ENCODE data around the gene KCTD16. TPM values are rescaled to one million over a fixed set of nuclear protein-coding genes. Genes with fewer than 3 reads are reported as not detected.

The KCTD16 gene
- under 1 TPM; 0.24 to 0.65 (median 0.39) TPM for polyA plus RNA-seq (ENCODE audit: insufficient read depth in 1 of 5, insufficient read length in 5 of 5, low replicate concordance in 1 of 5)
- long read RNA-seq, donor 1, result 0 reads
- long read RNA-seq, donor 2, result 0 reads
- long read RNA-seq, donor 3, result 0 reads
- long read RNA-seq, donor 4, result 0 reads
- long read RNA-seq, donor 5, result 0 reads
- long read RNA-seq, donor 6, result 0 reads
- long read RNA-seq, donor 7, result 0 reads
- long read RNA-seq, donor 8, result 0 reads

GRCh38 chr5:144170276-144171024, at the start of gene KCTD16, which contains the start of gene YIPF5:
Gene KCTD16 (plus strand): TSS chr5:144170873.
Gene YIPF5 (minus strand): TSS chr5:144170659. CDS start chr5:144169955, 704 bp downstream.
- DNase-seq, result peak; percentile 91 to 96

DNA sequence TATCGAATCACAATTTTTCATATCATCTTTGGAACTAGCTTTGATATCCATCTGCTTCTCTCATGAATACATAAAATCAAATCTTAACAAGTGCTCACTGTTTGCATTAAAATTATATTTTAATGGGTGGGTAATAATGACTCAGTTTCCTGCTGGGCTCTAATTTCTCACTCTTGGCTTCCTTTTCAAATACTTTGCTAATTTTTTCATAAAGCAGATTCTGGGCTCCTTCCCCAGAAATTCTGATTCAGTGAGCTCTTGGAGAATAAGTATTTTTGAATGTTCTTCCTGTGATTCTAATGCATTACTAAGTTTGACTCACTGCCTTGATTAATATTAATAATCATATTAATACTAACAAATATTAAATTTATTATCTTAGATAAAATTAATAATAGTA, 49.1 kb upstream of the KCTD16 start:
- DNase-seq, result no peak

- no peak for DNase-seq
These were observed 48.6 kb upstream of the KCTD16 start for GRCh38 chr5:144122081-144122480.

DNA sequence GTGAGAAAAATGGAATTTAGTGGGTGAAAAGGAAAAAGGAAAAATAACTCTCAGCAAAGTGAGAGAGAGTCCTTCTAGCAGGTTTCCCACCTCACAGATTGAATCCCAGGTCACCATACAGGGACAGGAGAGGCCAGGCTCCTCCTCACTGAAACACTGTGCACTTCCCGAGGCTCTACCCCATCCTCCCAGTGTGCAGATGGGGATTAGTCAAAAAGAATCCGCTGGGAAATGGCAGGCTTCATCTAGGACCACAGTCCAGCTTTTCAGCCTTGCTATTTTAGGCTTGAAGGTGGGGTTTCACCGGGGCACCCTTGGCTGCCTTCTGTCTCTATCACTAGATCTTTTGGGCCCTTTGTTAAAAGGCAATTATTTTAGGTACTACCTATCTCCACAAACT, 48.0 kb upstream of the KCTD16 start:
- no peak for DNase-seq

GRCh38 chr5:144125163-144125726, 45.4 kb upstream of the KCTD16 start:
- DNase-seq, result no peak

GRCh38 chr5:144126707-144127106, 44.0 kb upstream of the KCTD16 start:
- DNase-seq, result no peak

DNA sequence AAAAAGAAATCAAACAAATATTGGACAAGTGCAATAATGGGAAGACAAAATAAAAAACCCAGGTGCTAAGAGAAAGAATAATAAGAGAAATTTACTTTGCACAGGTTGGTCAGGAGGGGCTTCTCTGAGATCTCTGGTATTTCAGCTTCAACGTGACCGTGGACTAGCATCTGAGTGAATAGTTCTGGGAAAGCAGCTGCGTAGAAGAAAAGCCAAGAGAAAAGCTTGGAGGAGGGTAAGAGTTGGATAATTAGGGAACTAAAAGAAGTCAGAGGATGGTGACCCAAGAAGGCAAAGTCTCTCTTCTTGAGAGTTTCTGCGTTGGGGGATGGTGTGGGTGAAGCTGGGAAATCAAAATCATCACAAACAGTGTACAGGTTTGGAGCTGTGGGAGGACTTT, 41.8 kb upstream of the KCTD16 start:
- DNase-seq, result no peak

- no peak for DNase-seq
These were observed 40.4 kb upstream of the KCTD16 start for GRCh38 chr5:144130306-144130705.

GRCh38 chr5:144131261-144131660, 39.4 kb upstream of the KCTD16 start:
- no peak for DNase-seq

DNA sequence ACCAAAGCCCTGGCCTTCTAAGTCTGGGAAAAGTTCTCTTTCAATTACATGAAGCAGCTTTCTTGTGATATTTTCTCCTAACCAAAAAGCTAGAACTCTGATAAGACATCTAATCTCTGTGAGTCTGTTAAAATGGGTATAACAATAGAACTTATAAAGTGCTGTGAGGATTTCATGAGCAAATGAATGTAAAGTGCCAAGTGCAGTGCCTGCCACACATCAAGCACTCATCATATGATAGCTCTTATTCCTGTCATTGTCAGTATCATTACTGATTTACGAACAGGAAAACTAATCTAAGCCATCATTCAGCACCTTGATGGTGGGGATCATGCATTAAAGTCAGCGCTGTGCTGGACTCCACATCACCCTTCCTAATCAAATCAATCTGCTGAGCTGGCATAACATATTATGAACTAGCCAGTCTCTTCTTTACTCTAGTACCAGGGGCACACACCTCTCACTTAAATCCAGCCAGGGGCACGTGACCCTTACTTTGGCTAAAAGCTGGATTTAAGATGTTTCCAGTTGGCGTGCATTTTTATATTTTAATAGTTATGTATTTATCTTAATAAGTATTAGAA, 37.5 kb upstream of the KCTD16 start:
- DNase-seq, result no peak

GRCh38 chr5:144134194-144134826, 36.4 kb upstream of the KCTD16 start:
- no peak for DNase-seq

- no peak for DNase-seq
These were observed 35.4 kb upstream of the KCTD16 start for GRCh38 chr5:144135113-144135762.

DNA sequence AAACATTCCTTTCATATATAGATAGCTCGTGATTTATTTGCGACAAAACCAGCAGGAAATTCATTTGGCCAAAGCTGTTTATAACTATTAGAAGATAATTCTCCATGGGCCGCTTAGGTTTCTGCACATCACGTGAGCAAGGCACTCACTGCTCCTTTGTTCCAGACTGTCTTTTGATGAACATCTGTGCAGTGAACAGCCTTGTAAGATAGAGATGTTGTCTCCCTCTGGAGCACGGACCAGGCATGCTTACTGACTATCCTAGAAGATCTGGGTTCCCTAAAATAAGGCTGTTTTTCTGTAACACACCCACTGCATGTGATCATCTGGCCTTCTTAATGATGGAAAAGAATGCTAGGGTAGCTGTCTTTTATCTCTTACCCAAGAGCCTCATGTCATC, 31.1 kb upstream of the KCTD16 start:
- no peak for DNase-seq

- DNase-seq, result no peak
These were observed 29.1 kb upstream of the KCTD16 start for GRCh38 chr5:144141585-144141984.

GRCh38 chr5:144142139-144142823, 28.4 kb upstream of the KCTD16 start:
- DNase-seq, result peak; percentile 14 to 36

DNA sequence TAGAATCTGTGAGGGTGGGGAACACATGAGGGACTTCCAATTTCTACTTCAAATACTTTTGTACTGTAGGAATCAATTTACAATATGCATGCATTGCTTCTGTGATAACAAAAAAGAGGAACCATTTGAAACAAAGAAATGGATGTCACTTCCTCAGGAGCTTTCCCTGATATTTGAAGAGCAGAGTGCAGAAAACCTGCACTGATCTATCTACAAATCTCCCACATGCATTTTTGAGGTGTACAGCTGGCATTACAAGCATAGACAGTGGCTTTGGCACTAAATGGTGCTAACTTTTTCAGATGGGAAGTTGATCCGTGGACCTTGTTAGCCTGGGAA, 27.9 kb upstream of the KCTD16 start:
- no peak for DNase-seq

DNA sequence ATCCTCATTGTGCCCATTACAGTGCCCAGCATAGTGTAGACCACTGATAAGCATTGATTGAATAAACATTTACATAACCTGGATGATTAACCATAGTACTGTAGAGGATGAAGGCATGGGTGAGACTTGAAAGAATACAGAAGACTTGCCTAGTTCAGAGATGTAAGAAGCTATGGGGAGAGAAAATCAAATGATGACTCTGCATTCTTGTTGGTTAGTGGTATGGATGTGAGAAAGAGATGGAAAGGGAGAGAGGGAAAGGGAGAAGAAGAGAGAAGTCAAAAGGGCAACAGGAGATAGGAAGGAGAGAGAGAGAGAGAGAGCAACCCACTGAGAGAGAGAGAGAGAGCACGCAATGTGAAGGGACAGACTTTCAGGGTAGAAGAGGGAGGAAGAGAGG, 27.0 kb upstream of the KCTD16 start:
- no peak for DNase-seq

DNA sequence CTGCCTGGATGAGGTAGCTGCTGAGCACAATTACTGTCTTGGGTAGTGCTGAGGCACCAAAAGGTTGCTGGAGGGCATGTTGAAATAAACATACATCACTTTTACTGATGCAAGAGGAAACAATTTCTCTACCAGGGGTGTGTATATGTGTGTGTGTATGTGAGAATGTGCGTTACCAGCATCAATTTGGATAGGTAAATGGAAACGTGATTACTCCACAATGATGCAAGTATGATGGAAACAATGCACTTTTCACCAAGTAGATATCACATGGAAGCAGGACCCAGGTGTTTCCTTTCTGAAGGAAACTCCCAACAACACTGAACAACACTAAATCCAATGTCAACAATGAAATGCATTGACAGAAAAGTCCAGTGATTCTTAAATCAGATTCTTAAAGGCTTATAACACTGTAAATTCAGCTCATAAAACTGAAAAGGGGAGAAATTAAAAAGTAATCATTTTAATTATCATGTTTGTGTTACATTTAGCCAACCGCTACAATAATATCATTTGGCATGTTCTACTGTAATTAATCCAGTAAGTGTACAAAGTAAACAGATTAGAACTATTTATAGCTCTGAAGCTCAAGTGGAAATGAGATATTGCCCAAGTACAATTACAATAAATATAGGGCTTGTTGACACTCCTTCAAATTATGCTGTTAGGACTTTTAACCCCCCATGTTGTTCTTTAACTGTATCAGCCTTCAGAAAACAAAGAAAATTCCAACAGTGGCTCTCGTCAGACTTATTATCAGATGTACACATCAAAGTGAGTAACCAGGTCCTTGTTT, 25.5 kb upstream of the KCTD16 start:
- DNase-seq, result peak in 1 of 2 donors; percentile 26

DNA sequence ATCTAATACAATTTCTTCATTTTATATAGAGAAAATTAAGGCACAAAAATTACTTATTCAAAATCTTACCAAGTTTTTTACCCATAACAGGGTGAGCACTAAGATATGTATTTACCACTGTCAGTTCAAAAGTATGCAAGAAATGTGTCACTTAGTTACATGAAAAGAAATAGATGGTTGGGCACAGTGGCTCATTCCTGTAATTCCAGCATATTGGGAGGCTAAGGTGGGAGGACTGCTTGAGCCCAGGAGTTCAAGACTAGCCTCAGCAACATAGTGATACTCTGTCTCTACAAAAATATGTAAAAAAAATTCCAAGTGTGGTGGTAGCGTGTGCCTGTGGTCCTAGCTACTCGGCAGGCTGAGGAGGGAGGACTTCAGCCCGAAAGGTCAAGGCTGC, 19.6 kb upstream of the KCTD16 start:
- no peak for DNase-seq

- DNase-seq, result no peak
These were observed 13.9 kb upstream of the KCTD16 start for GRCh38 chr5:144156767-144157171.
